ENCODE data around the gene STX2.

- TF ChIP-seq POLR2A (IDR thresholded peaks at IDR 0.05), result no peak
- TF ChIP-seq, protein P1, sequence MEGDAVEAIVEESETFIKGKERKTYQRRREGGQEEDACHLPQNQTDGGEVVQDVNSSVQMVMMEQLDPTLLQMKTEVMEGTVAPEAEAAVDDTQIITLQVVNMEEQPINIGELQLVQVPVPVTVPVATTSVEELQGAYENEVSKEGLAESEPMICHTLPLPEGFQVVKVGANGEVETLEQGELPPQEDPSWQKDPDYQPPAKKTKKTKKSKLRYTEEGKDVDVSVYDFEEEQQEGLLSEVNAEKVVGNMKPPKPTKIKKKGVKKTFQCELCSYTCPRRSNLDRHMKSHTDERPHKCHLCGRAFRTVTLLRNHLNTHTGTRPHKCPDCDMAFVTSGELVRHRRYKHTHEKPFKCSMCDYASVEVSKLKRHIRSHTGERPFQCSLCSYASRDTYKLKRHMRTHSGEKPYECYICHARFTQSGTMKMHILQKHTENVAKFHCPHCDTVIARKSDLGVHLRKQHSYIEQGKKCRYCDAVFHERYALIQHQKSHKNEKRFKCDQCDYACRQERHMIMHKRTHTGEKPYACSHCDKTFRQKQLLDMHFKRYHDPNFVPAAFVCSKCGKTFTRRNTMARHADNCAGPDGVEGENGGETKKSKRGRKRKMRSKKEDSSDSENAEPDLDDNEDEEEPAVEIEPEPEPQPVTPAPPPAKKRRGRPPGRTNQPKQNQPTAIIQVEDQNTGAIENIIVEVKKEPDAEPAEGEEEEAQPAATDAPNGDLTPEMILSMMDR (IDR thresholded peaks at IDR 0.05), result no peak
Observed at GRCh38 chr12:130742112-130742511, 96.9 kb downstream of the STX2 start.

Data from prostate gland (tissue), 2 donors.